Lower leg skin (tissue), 4 donors: ENCODE results near the gene ARHGAP24. TPM values are rescaled to one million over a fixed set of nuclear protein-coding genes. Genes with fewer than 3 reads are reported as not detected.
"Not testable (repeated sequence)": the region's sequence is repeated elsewhere in the genome, so short reads cannot be mapped to it uniquely, and the experiment has no call there.

Experiments used
- DNase-seq, 2 donors: peaks; one replicate each; pipeline ENCODE4 v3.0.0-alpha.2; 2019; ENCODE audit warnings: low spot score in 2 of 2
- H3K4me3 ChIP-seq: fragments of 200-600 bp; sonication (generic); 2 replicates; pipeline ENCODE4 v1.5.1; 2017; ENCODE audit warnings: mild to moderate bottlenecking, low read depth; ENCODE audit not compliant: poor library complexity, severe bottlenecking
- POLR2A ChIP-seq, 2 donors: fragments of 450-650 bp; IDR thresholded peaks; one replicate each; pipeline ENCODE4 v1.6.1; 2016 to 2017; ENCODE audit warnings: antibody characterized with exemption in 2 of 2, mild to moderate bottlenecking in 1 of 2, moderate library complexity in 1 of 2
- WGBS, 2 donors: methylation state at CpG; one replicate each; pipeline ENCODE4 v1.1.5; 2018; 5-methylcytosine and 5-hydroxymethylcytosine counted together
- intact Hi-C: fragments of 100-400 bp; cut with DNase I; formaldehyde crosslinking; loops from one replicate; pipeline ENCODE4 v1.15.0; 2023; ENCODE audit warnings: low total_unique reads
- total RNA-seq, 4 donors: library from RNA; depleted of rRNA; stranded (reverse); fragments of >200 nt; gene quantifications; one replicate each; pipeline ENCODE4 v1.1.0, GENCODE V29; 2016
- TF ChIP-seq, protein P1 (sequence below), 3 donors: fragments of 450-650 bp; IDR thresholded peaks; one replicate each; pipeline ENCODE4 v1.5.1; 2016; ENCODE audit warnings: antibody characterized with exemption in 3 of 3, mild to moderate bottlenecking in 3 of 3, moderate library complexity in 2 of 3

ARHGAP24 gene
- total RNA-seq, 4 donors from 2014 or later: 13.1 to 58.4 (median 24.0) TPM

DNA sequence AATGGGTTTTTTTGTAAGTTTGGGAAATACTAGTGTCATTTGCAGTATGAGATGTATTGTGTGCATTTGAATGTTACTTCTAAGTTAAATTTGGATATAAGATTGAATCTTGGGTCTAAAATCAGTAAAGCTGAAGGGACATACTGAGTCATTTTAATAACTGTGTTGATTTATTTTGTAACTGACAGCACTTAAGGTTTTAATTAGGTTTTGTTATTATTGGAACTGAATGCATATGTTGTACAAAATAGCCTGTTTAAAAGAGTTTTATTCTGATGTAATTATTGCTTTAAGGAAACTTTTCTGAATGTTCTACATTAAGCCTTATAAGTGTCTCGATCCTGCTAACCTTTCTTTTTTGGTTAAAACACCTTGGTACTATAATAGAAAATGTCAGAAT is 488.3 kb downstream of the ARHGAP24 start:
- no peak for TF ChIP-seq POLR2A (IDR thresholded peaks at IDR 0.05)
- TF ChIP-seq, protein P1, sequence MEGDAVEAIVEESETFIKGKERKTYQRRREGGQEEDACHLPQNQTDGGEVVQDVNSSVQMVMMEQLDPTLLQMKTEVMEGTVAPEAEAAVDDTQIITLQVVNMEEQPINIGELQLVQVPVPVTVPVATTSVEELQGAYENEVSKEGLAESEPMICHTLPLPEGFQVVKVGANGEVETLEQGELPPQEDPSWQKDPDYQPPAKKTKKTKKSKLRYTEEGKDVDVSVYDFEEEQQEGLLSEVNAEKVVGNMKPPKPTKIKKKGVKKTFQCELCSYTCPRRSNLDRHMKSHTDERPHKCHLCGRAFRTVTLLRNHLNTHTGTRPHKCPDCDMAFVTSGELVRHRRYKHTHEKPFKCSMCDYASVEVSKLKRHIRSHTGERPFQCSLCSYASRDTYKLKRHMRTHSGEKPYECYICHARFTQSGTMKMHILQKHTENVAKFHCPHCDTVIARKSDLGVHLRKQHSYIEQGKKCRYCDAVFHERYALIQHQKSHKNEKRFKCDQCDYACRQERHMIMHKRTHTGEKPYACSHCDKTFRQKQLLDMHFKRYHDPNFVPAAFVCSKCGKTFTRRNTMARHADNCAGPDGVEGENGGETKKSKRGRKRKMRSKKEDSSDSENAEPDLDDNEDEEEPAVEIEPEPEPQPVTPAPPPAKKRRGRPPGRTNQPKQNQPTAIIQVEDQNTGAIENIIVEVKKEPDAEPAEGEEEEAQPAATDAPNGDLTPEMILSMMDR (IDR thresholded peaks at IDR 0.05): no peak
- 64 to 73% methylated on average over 1 of the region's 1 CpG for WGBS, 2 donors
- no peak for DNase-seq
- intact Hi-C loops: no loop called here
- H3K4me3 ChIP-seq: no peak overlapping the region

DNA sequence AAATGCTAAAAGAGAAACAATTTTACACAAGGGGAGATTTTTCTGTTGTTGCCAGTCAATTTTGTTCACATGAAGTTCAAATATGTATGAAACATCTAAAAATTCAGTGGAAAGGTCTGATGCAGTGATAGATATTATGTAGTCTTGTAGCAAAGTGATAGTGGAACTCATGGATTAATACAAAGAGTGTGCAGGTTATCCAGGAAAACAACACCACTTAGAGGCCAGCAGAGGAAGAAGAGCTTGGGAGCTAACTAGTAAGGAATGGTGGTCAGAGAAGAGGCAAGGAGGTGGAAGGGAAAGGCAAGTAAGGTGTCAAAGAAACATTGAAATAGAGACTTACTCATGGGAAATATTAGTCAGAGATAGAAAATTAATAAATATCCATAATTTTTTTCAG is 489.3 kb downstream of the ARHGAP24 start:
- TF ChIP-seq, protein P1 (IDR thresholded peaks at IDR 0.05): no peak
- no peak for TF ChIP-seq POLR2A (IDR thresholded peaks at IDR 0.05)
- DNase-seq: no peak
- H3K4me3 ChIP-seq: no peak overlapping the region
- intact Hi-C loops: no loop called here

DNA sequence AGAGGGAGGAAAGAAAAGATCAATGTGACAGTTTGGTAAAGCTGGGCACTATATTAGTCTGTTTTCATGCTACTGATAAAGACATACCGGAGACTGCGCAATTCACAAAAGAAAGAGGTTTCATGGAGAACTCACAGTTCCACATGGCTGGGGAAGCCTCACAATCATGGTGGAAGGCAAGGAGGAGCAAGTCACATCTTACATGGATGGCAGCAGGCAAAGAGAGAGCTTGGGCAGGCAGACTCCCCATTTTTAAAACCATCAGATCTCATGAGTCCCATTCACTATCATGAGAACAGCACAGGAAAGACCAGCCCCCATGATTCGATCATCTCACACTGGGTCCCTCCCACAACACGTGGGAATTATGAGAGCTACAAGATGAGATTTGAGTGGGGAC is 490.1 kb downstream of the ARHGAP24 start:
- DNase-seq, H3K4me3 ChIP-seq, intact Hi-C loops: not testable (repeated sequence)
- WGBS, 2 donors: 86 to 92% methylated on average over 4 of the region's 4 CpGs

DNA sequence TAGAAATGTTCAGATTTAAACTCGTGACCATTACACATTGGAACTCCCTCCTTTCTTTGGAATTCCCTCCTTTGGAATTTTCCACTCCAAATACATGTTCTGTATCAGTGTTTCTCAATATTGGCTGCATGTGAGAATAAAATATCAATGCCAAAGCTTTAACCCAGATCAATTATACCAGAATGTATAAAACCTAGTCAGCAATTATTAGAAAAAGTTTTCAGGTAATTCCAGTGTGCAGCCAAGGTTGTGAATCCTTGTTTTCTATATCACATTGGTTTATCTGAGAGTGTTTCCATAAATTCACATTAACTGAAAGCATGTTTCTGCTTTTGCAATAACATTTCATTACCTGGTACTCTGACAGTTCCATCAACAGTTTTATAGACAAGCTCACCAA is 490.6 kb downstream of the ARHGAP24 start:
- 57 to 70% methylated on average over 1 of the region's 1 CpG for WGBS, 2 donors
- intact Hi-C loops: no loop called here
- DNase-seq: no peak
- H3K4me3 ChIP-seq: no peak overlapping the region
- no peak for TF ChIP-seq POLR2A (IDR thresholded peaks at IDR 0.05)
- TF ChIP-seq, protein P1 (IDR thresholded peaks at IDR 0.05): no peak

DNA sequence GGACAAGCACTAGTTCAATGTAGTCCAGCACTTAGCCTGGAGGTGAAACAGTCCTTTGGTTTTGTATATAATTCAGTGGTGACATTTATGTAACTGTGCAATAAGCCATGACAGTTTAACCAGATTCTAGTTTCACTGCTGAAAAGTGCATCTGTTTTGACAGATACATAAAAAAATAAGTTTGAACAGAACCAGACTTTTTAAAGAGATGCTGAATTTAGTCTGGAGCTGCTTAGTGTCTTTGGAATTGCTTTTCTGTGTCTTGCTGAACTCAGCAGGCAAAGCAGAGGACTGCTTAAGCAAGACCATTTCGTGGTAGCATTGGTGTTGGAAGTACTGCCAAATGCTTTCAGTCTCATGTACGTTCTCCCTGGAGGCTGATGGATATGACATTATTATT is 491.4 kb downstream of the ARHGAP24 start:
- intact Hi-C loops: no loop called here
- no peak for DNase-seq
- H3K4me3 ChIP-seq: no peak overlapping the region
- 30 to 39% methylated on average over 2 of the region's 2 CpGs for WGBS, 2 donors
- TF ChIP-seq, protein P1 (IDR thresholded peaks at IDR 0.05): no peak
- TF ChIP-seq POLR2A (IDR thresholded peaks at IDR 0.05): no peak

DNA sequence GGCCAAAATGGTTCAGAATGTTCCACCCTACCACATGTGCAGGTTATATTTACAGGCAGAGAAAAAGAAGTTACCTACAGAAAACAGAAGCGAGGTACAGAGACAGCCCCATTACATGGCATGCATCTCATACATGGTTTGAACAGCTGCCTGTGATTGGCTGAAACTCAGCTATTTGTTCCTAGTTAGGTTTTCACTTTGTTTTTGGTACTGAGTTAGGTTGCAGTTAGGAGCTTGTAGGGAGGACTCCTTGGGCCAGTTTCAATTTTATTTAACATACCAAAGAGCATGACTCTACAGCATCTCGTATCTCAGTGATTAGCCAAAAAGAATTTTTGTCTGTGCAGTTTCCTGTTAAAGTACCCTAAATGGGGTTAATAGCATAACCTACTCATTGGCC is 492.9 kb downstream of the ARHGAP24 start:
- no peak for TF ChIP-seq POLR2A (IDR thresholded peaks at IDR 0.05)
- TF ChIP-seq, protein P1 (IDR thresholded peaks at IDR 0.05): no peak
- no peak for DNase-seq
- 66 to 76% methylated on average over 2 of the region's 2 CpGs for WGBS, 2 donors
- intact Hi-C loops: no loop called here
- no peak overlapping the region for H3K4me3 ChIP-seq
